ENCODE results near the gene CBX1. TPM values are rescaled to one million over a fixed set of nuclear protein-coding genes. Genes with fewer than 3 reads are reported as not detected.

CBX1 gene
- total and polyA plus RNA-seq, 2 of the 8 experiments (the other 6 are each of a cell fraction or from before 2014, with no cell fraction given): 38.7 to 173 TPM

DNA sequence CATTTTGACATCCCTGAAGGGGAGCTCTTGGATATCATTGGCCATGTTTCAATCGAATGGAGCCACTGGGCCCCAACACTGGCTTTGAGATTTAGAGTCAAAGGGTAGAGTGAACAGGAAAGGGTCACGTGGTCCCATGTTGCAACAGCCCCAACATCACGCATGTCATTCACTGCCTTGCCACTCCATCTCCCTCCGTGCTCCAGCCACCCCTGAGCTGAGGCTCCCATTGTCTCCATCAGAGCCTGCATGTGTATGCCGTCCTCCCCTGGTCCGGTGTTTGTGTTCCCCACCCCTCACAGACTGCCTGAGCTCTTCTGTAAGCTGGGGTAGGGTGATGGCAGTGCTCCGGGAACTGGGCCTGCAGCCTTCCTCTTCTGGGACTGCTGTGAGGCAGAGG lies 41.0 kb downstream of the CBX1 start:
- H3K14ac ChIP-seq (ENCODE audit: insufficient read length): no peak overlapping the region
- no peak overlapping the region for H2AFZ ChIP-seq (ENCODE audit: low read length)
- no peak overlapping the region for H3K9ac ChIP-seq (replicated peaks in 1 of 4; ENCODE audit: extremely low read depth in 1 of 4, low read depth in 3 of 4, low read length in 3 of 4)
- DNase-seq (ENCODE audit: low read depth in 1 of 2, low spot score in 2 of 2) (no peak), FAIRE-seq (no peak)
- ChIA-PET POLR2A (ENCODE audit: partially characterized antibody) (interaction anchor here (0.8 to 41.8 kb wide), 9 partner anchors 6 to 91 kb away, joined by 3 to 1227 read pairs (median 9); partner anchors contain the start of genes CBX1, COPZ2, NFE2L1 and SNX11), CTCF (ENCODE audit: partially characterized antibody) (interaction anchor here (1.2 to 14.5 kb wide), 6 partner anchors 8 to 32 kb away, joined by 4 to 203 read pairs (median 43); no protein-coding TSS in a partner anchor)
- H3K23ac ChIP-seq (ENCODE audit: insufficient read length): no peak overlapping the region
- H4K5ac ChIP-seq (ENCODE audit: insufficient read length, low read depth, low read length): no peak overlapping the region
- H2BK15ac ChIP-seq (ENCODE audit: low read length): no peak overlapping the region
- peaks cover 33 to 87% (median 58%) of the 10 kb centered on the region in 4 experiments for H3K36me3 ChIP-seq (ENCODE audit: control insufficient read depth in 2 of 4, insufficient read depth in 4 of 4, low read length in 3 of 4)
- H2BK20ac ChIP-seq (ENCODE audit: low read length): no peak overlapping the region
- no peaks in the 10 kb centered on the region for H3K27me3 ChIP-seq (replicated peaks in 1 of 4; ENCODE audit: control insufficient read depth in 3 of 4, extremely low read depth in 1 of 4, insufficient read depth in 3 of 4, low read length in 3 of 4)
- WGBS, 2 experiments (ENCODE audit: extremely low coverage in 1 of 2, insufficient coverage in 1 of 2, insufficient read length in 1 of 2, insufficient replicate concordance in 2 of 2, low coverage in 1 of 2, low lambda C conversion rate in 2 of 2, missing lambda C conversion rate in 1 of 2): 97% methylated on average over 7 of the region's 7 CpGs; no CpG with 5 or more reads in 1 of the 2 experiments
- H3K56ac ChIP-seq (replicated peaks; ENCODE audit: insufficient read length, low read depth, low read length): no peak overlapping the region
- no peak overlapping the region for H3K4me2 ChIP-seq (ENCODE audit: insufficient read depth in 1 of 2, low read depth in 2 of 2, low read length in 2 of 2)
- no peak overlapping the region for H3K18ac ChIP-seq (ENCODE audit: extremely low read depth, low read length)
- no peaks in the 10 kb centered on the region for H3K9me3 ChIP-seq (ENCODE audit: insufficient read depth in 2 of 2, low read depth in 1 of 2, low read length in 1 of 2)
- H4K8ac ChIP-seq (ENCODE audit: extremely low read depth, insufficient read depth, low read length): no peak overlapping the region
- H2BK12ac ChIP-seq (ENCODE audit: low read depth, low read length): no peak overlapping the region
- peaks cover 4 to 19% (median 12%) of the 10 kb centered on the region in 4 experiments for H3K4me1 ChIP-seq (replicated peaks in 1 of 4; ENCODE audit: control insufficient read depth in 3 of 4, insufficient read depth in 4 of 4, low read length in 3 of 4)
- H3K23me2 ChIP-seq (ENCODE audit: low read depth, low read length): peaks cover 3% of the 10 kb centered on the region; the same call in 1 of the 2 replicates
- H3K27ac ChIP-seq (ENCODE audit: low read depth, low read length): no peak overlapping the region
- H3K79me2 ChIP-seq (ENCODE audit: control insufficient read depth in 1 of 2, insufficient read depth in 2 of 2, low read length in 2 of 2): peaks cover 0 to 48% of the 10 kb centered on the region in 2 experiments; a peak in 2 of 4 replicates
- no peak overlapping the region for H2BK120ac ChIP-seq (replicated peaks; ENCODE audit: low read depth, low read length)
- H3K79me1 ChIP-seq (ENCODE audit: low read depth, low read length): peaks cover 17% of the 10 kb centered on the region
- H4K20me1 ChIP-seq (replicated peaks in 1 of 2; ENCODE audit: control insufficient read depth in 1 of 2, insufficient read depth in 2 of 2, low read length in 2 of 2): peaks cover 15 to 31% of the 10 kb centered on the region in 2 experiments
- H2BK5ac ChIP-seq (ENCODE audit: low read depth, low read length): no peak overlapping the region
- H4K91ac ChIP-seq (replicated peaks; ENCODE audit: insufficient read length, low read length): no peak overlapping the region
- no peak overlapping the region for H3K4ac ChIP-seq (replicated peaks; ENCODE audit: insufficient read length, low read depth, low read length)
- TF ChIP-seq POLR2A (IDR thresholded peaks at IDR 0.05; ENCODE audit: control extremely low read depth in 1 of 2, low read depth in 2 of 2, low read length in 2 of 2) (peak in 1 of 2 experiments; percentile 48; a peak in 2 of 3 replicates), SP1 (IDR thresholded peaks at IDR 0.05; ENCODE audit: low read depth, low read length) (no peak)
- H3K4me3 ChIP-seq (ENCODE audit: extremely low read depth in 1 of 4, insufficient read depth in 2 of 4, low read depth in 3 of 4, low read length in 4 of 4): no peak overlapping the region
- no peak overlapping the region for H2AK5ac ChIP-seq (ENCODE audit: low read depth, low read length)
